CD4-positive, alpha-beta T cell (primary cell): ENCODE results near the gene SHC4. TPM values are rescaled to one million over a fixed set of nuclear protein-coding genes. Genes with fewer than 3 reads are reported as not detected.

ENCODE experiments used
- ATAC-seq: fragments of 200-7000 bp; cut with Tn5 transposase; one replicate; pipeline ENCODE4 v1.10.0; 2022; ENCODE audit warnings: mild to moderate bottlenecking; ENCODE audit not compliant: poor library complexity
- CTCF ChIA-PET: fragments of 350-600 bp; sonication (Branson Sonifier 250); formaldehyde crosslinking; loops from one replicate; lab custom pipeline; 2021; ENCODE audit warnings: antibody characterized with exemption, inconsistent platforms; lab: Charles Lee
- POLR2A ChIA-PET: fragments of 350-600 bp; sonication (Branson Sonifier 250); formaldehyde crosslinking; loops from one replicate; lab custom pipeline; 2021; ENCODE audit warnings: antibody characterized with exemption, inconsistent platforms; lab: Charles Lee
- DNase-seq, 14 experiments: peaks; one replicate each; pipeline ENCODE4 v3.0.0-alpha.2; 2013 to 2020; ENCODE audit warnings: mixed read lengths in 2 of 14
- H3K27ac ChIP-seq, 2 donors: one replicate each; pipeline versions ENCODE4 v1.5.1 to v1.7.0; 2013; ENCODE audit warnings: low read length in 2 of 2, low read depth in 1 of 2, mild to moderate bottlenecking in 1 of 2
- H3K27me3 ChIP-seq, 2 experiments: 1 replicate in 1 of 2; 2 replicates in 1 of 2; pipeline versions ENCODE4 v1.6.1 to v1.7.0; 2013; ENCODE audit warnings: low read length in 2 of 2, control low read depth in 1 of 2, mild to moderate bottlenecking in 1 of 2, moderate library complexity in 1 of 2; ENCODE audit not compliant: insufficient read depth in 2 of 2, control insufficient read depth in 1 of 2
- H3K36me3 ChIP-seq: one replicate; pipeline ENCODE4 v1.6.1; 2013; ENCODE audit warnings: low read length, control low read depth; ENCODE audit not compliant: insufficient read depth
- H3K4me1 ChIP-seq: one replicate; pipeline ENCODE4 v1.6.1; 2013; ENCODE audit warnings: low read length, control low read depth; ENCODE audit not compliant: insufficient read depth
- H3K4me3 ChIP-seq: one replicate; pipeline ENCODE4 v1.5.1; 2013; ENCODE audit warnings: mild to moderate bottlenecking, low read length, moderate library complexity
- H3K9me3 ChIP-seq, 2 experiments: 1 replicate in 1 of 2; 2 replicates in 1 of 2; pipeline versions ENCODE4 v1.6.1 to v1.7.0; 2013; ENCODE audit warnings: low read length in 2 of 2, mild to moderate bottlenecking in 2 of 2, control low read depth in 1 of 2, moderate library complexity in 1 of 2; ENCODE audit not compliant: control insufficient read depth in 1 of 2, insufficient read depth in 1 of 2
- H3K27ac Mint-ChIP-seq: one replicate; pipeline ENCODE4 v1.8.0; 2020; ENCODE audit warnings: mixed read lengths
- H3K27me3 Mint-ChIP-seq: one replicate; pipeline ENCODE4 v1.8.0; 2021; ENCODE audit warnings: mixed read lengths
- H3K36me3 Mint-ChIP-seq: one replicate; pipeline ENCODE4 v1.8.0; 2021; ENCODE audit warnings: low read depth, mixed read lengths
- H3K4me1 Mint-ChIP-seq: one replicate; pipeline ENCODE4 v1.8.0; 2021; ENCODE audit warnings: low read depth, mixed read lengths
- H3K4me3 Mint-ChIP-seq: one replicate; pipeline ENCODE4 v1.8.0; 2020; ENCODE audit warnings: mild to moderate bottlenecking, mixed read lengths
- H3K9me3 Mint-ChIP-seq: one replicate; pipeline ENCODE4 v1.8.0; 2020; ENCODE audit warnings: mixed read lengths
- intact Hi-C, 2 experiments: fragments of 100-400 bp; cut with DNase I in 1 of 2; cut with micrococcal nuclease in 1 of 2; formaldehyde crosslinking; loops; one replicate each; pipeline versions ENCODE4 v1.15.1 to v1.9.0; 2023 to 2025; cut with DNase I, micrococcal nuclease
- total RNA-seq, 174 experiments: library from RNA in 2 of 174; stranded (reverse) in 2 of 174; gene quantifications; one replicate each; pipeline ENCODE4 v1.2.3 and lab custom pipeline; 2021 to 2026
- TF ChIP-seq, protein P1 (sequence below): fragments of 200-600 bp; IDR thresholded peaks from one replicate; pipeline ENCODE4 v1.8.0; 2022; ENCODE audit warnings: antibody characterized with exemption, mild to moderate bottlenecking

The SHC4 gene
- total RNA-seq, 2 experiments from 2014 or later = not detected

DNA sequence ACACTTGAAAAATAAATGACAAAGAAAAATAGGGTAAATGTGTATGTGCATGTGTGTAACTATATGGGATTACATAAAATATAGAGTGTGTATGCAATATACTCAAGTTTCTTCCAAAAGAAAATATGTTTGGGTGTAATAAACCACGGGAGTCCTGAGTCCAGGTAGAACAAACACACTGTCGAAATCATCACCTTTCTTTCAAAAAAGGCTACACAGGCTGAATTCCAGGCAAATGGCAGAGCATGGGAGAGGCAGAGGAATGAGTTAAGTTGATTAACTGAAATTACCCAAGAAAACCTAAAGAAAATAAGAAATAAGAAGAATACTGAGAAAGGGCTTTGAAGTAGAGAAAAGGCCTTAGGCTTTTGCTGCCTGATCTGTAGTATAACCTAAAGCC, 179.0 kb downstream of the SHC4 start:
- H3K4me3 ChIP-seq = no peak overlapping the region
- POLR2A ChIA-PET = no interaction called here
- peaks cover 80% of the 10 kb centered on the region for H3K36me3 Mint-ChIP-seq
- DNase-seq (no peak), ATAC-seq (no peak)
- H3K9me3 ChIP-seq = no peaks in the 10 kb centered on the region
- H3K4me1 ChIP-seq = no peaks in the 10 kb centered on the region
- no peaks in the 10 kb centered on the region for H3K9me3 Mint-ChIP-seq
- TF ChIP-seq, protein P1, sequence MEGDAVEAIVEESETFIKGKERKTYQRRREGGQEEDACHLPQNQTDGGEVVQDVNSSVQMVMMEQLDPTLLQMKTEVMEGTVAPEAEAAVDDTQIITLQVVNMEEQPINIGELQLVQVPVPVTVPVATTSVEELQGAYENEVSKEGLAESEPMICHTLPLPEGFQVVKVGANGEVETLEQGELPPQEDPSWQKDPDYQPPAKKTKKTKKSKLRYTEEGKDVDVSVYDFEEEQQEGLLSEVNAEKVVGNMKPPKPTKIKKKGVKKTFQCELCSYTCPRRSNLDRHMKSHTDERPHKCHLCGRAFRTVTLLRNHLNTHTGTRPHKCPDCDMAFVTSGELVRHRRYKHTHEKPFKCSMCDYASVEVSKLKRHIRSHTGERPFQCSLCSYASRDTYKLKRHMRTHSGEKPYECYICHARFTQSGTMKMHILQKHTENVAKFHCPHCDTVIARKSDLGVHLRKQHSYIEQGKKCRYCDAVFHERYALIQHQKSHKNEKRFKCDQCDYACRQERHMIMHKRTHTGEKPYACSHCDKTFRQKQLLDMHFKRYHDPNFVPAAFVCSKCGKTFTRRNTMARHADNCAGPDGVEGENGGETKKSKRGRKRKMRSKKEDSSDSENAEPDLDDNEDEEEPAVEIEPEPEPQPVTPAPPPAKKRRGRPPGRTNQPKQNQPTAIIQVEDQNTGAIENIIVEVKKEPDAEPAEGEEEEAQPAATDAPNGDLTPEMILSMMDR = no peak
- no peaks in the 10 kb centered on the region for H3K4me1 Mint-ChIP-seq
- peaks cover 17% of the 10 kb centered on the region for H3K36me3 ChIP-seq
- intact Hi-C loops = no loop called here
- H3K27me3 Mint-ChIP-seq = no peaks in the 10 kb centered on the region
- no peak overlapping the region for H3K4me3 Mint-ChIP-seq
- H3K27ac ChIP-seq = no peak overlapping the region
- no peak overlapping the region for H3K27ac Mint-ChIP-seq
- CTCF ChIA-PET = no interaction called here
- H3K27me3 ChIP-seq = no peaks in the 10 kb centered on the region

DNA sequence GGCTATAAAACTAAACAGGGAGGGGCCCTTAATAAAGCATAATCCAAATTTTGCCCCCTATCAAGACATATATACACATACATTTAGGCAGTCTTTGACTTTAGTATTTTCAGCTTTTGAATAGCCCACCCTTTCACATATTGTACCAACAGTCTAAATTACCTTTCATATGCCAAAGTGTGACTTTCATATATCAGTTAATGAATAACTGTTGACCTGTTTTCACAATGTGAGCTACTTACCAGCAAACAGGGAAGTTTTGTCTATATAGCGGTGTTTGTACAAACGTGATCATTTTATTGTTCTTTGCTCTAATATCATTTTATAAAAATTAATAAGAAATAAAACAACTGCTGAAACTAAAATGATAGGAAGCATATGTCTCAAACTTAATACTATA, 180.8 kb downstream of the SHC4 start:
- ATAC-seq = no peak
- H3K36me3 ChIP-seq = peaks cover 11% of the 10 kb centered on the region
- TF ChIP-seq, protein P1 = no peak
- Mint-ChIP-seq H3K4me1 (no peaks in the 10 kb centered on the region), H3K4me3 (no peak overlapping the region), H3K27ac (no peak overlapping the region), H3K36me3 (peaks cover 71% of the 10 kb centered on the region), H3K9me3 (no peaks in the 10 kb centered on the region), H3K27me3 (no peaks in the 10 kb centered on the region)
- no peak for DNase-seq
- intact Hi-C loops = no loop called here
- no peaks in the 10 kb centered on the region for H3K27me3 ChIP-seq
- no peaks in the 10 kb centered on the region for H3K9me3 ChIP-seq
- ChIA-PET CTCF (no interaction called here), POLR2A (no interaction called here)
- H3K4me3 ChIP-seq = no peak overlapping the region
- H3K27ac ChIP-seq = no peak overlapping the region
- no peaks in the 10 kb centered on the region for H3K4me1 ChIP-seq

DNA sequence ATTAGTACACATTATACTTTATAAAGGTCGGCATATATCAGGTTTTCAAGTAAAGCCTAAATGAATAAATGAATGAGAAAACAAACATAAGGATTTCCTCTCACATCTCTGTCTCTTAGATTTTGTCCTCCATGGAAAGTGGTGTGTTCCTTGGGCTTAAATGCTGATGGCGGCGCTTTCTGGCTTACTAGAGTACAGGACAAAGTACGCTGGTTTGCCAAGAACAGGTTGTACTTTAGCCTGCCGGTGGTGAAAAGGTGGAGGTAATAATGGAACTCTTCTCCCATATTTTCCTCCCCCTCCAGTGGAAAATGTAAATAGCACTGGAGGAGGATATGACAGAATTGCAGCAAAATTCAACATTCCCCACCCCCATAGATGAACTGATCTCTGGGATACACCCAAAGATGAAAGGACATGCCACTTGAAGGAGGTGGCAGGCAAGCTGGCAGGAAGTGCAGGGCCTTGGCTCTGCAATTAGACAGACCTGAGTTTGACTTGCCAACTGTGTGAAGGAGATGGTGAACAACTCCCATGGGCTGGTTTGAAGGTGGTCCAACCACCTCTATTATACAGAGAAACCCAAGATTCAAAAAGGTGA, 182.1 kb downstream of the SHC4 start:
- no peaks in the 10 kb centered on the region for H3K4me1 Mint-ChIP-seq
- TF ChIP-seq, protein P1 = no peak
- ATAC-seq = no peak
- Histone ChIP-seq H3K9me3 (no peaks in the 10 kb centered on the region), H3K36me3 (peaks cover 11% of the 10 kb centered on the region), H3K4me1 (no peaks in the 10 kb centered on the region), H3K4me3 (no peak overlapping the region), H3K27ac (no peak overlapping the region), H3K27me3 (no peaks in the 10 kb centered on the region)
- ChIA-PET CTCF (no interaction called here), POLR2A (no interaction called here)
- H3K27ac Mint-ChIP-seq = no peak overlapping the region
- H3K9me3 Mint-ChIP-seq = no peaks in the 10 kb centered on the region
- peaks cover 75% of the 10 kb centered on the region for H3K36me3 Mint-ChIP-seq
- no peak overlapping the region for H3K4me3 Mint-ChIP-seq
- H3K27me3 Mint-ChIP-seq = no peaks in the 10 kb centered on the region
- intact Hi-C loops = no loop called here
- DNase-seq = no peak
